HEK293 (cell line): ENCODE results near the gene PKP3.

Experiments
- CTCF ChIA-PET: fragments of 350-600 bp; formaldehyde crosslinking; extraction: SDS; loops from one replicate; lab custom pipeline; 2021; ENCODE audit warnings: antibody characterized with exemption; lab: Yijun Ruan, JAX
- POLR2A ChIA-PET: fragments of 300-600 bp; formaldehyde crosslinking; extraction: SDS; loops from one replicate; lab custom pipeline; 2020; ENCODE audit warnings: antibody characterized with exemption, inconsistent platforms; lab: Yijun Ruan, JAX
- H3K27ac ChIP-seq: fragments of 200-500 bp; sonication (Bioruptor generic); 2 replicates; pipeline ENCODE4 v1.5.1; 2014; ENCODE audit warnings: low read depth, low read length, control low read depth, inconsistent platforms; ENCODE audit errors: extremely low read depth
- H3K36me3 ChIP-seq, 2 experiments: fragments of 200-500 bp in 1 of 2; sonication (Bioruptor generic) in 1 of 2; 1 replicate in 1 of 2; 2 replicates in 1 of 2; pipeline ENCODE4 v1.5.1; 2014 to 2017; ENCODE audit warnings: inconsistent platforms in 2 of 2, low read length in 2 of 2; ENCODE audit not compliant: control insufficient read depth in 2 of 2, insufficient read depth in 1 of 2
- H3K4me1 ChIP-seq: fragments of 200-500 bp; sonication (Bioruptor generic); 2 replicates; pipeline ENCODE4 v1.5.1; 2014; ENCODE audit warnings: mild to moderate bottlenecking, low read length, inconsistent platforms; ENCODE audit not compliant: control insufficient read depth, insufficient read depth
- H3K4me3 ChIP-seq: 2 replicates; pipeline ENCODE4 v1.5.1; 2011; ENCODE audit warnings: low read depth, mild to moderate bottlenecking, control low read depth, low read length, moderate library complexity
- H3K9me3 ChIP-seq: fragments of 200-500 bp; sonication (Bioruptor generic); 2 replicates; pipeline ENCODE4 v1.5.1; 2014; ENCODE audit warnings: low read depth, low read length, inconsistent platforms; ENCODE audit not compliant: control insufficient read depth, insufficient read depth
- HIC1 ChIP-seq: fragments of 450-650 bp; formaldehyde crosslinking; IDR thresholded peaks from 2 replicates; pipeline ENCODE4 v1.5.1; 2016; ENCODE audit warnings: missing biosample characterization, missing genetic modification characterization
- HOXA7 ChIP-seq: sonication (generic); formaldehyde crosslinking; IDR thresholded peaks from 2 replicates; pipeline ENCODE4 v1.8.1; 2022; ENCODE audit warnings: missing genetic modification reagents, borderline replicate concordance
- ZBTB8A ChIP-seq: fragments of 450-650 bp; formaldehyde crosslinking; IDR thresholded peaks from 2 replicates; pipeline ENCODE4 v1.5.1; 2016; ENCODE audit warnings: missing biosample characterization, missing genetic modification characterization
- ZNF148 ChIP-seq: fragments of 450-650 bp; formaldehyde crosslinking; IDR thresholded peaks from 2 replicates; pipeline ENCODE4 v1.5.0; 2017; ENCODE audit warnings: missing biosample characterization, missing genetic modification characterization, borderline replicate concordance
- ZNF175 ChIP-seq: fragments of 450-650 bp; formaldehyde crosslinking; IDR thresholded peaks from 2 replicates; pipeline ENCODE4 v1.5.1; 2016; ENCODE audit warnings: missing biosample characterization, missing genetic modification characterization
- ZNF211 ChIP-seq: fragments of 450-650 bp; formaldehyde crosslinking; IDR thresholded peaks from 2 replicates; pipeline ENCODE4 v1.5.1; 2016; ENCODE audit warnings: low read depth, missing biosample characterization, missing genetic modification characterization
- ZNF26 ChIP-seq: fragments of 450-650 bp; formaldehyde crosslinking; IDR thresholded peaks from 2 replicates; pipeline ENCODE4 v1.5.1; 2016; ENCODE audit warnings: missing biosample characterization, missing genetic modification characterization
- ZNF274 ChIP-seq, 2 experiments: fragments of 200-500 bp in 1 of 2; fragments of 450-650 bp in 1 of 2; sonication (Bioruptor generic) in 1 of 2; formaldehyde crosslinking in 1 of 2; IDR thresholded peaks; 2 replicates each; pipeline versions ENCODE4 v1.5.1 to v1.6.1; 2014 to 2016; ENCODE audit warnings: borderline replicate concordance in 1 of 2, inconsistent platforms in 1 of 2, low read length in 1 of 2, missing biosample characterization in 1 of 2, missing genetic modification characterization in 1 of 2
- ZNF529 ChIP-seq: fragments of 450-650 bp; formaldehyde crosslinking; IDR thresholded peaks from 2 replicates; pipeline ENCODE4 v1.5.1; 2017; ENCODE audit warnings: missing genetic modification characterization, missing biosample characterization; ENCODE audit not compliant: insufficient replicate concordance
- ZNF596 ChIP-seq: fragments of 450-650 bp; IDR thresholded peaks from 2 replicates; pipeline ENCODE4 v1.5.0; 2018; ENCODE audit warnings: missing biosample characterization, mild to moderate bottlenecking, missing genetic modification characterization, moderate library complexity
- ZNF677 ChIP-seq: fragments of 450-650 bp; IDR thresholded peaks from 2 replicates; pipeline ENCODE4 v1.5.0; 2018; ENCODE audit warnings: missing biosample characterization, mild to moderate bottlenecking, missing genetic modification characterization, moderate library complexity
- ZSCAN4 ChIP-seq: fragments of 450-650 bp; formaldehyde crosslinking; IDR thresholded peaks from 2 replicates; pipeline ENCODE4 v1.5.1; 2017; ENCODE audit warnings: missing biosample characterization, missing genetic modification characterization

PKP3 gene

GRCh38 chr11:413120-414081 lies 19.4 kb downstream of the PKP3 start (continued):
- no peak for TF ChIP-seq ZNF677
- TF ChIP-seq HOXA7, result no peak
- TF ChIP-seq ZNF175 (tag by site-specific recombination), result no peak
- TF ChIP-seq ZNF596, result no peak
- TF ChIP-seq ZNF529 (tag by site-specific recombination), result no peak
- TF ChIP-seq HIC1 (tag by site-specific recombination), result peak; percentile 48; the same call in 1 of the 2 replicates

GRCh38 chr11:414318-414857 lies 20.4 kb downstream of the PKP3 start:
- no peaks in the 10 kb centered on the region for H3K4me1 ChIP-seq
- no peak overlapping the region for H3K4me3 ChIP-seq
- ChIA-PET POLR2A (no interaction called here), CTCF (no interaction called here)
- no peaks in the 10 kb centered on the region for H3K36me3 ChIP-seq
- no peaks in the 10 kb centered on the region for H3K9me3 ChIP-seq
- no peak overlapping the region for H3K27ac ChIP-seq
- no peak for TF ChIP-seq ZBTB8A (tag by site-specific recombination)
- no peak for TF ChIP-seq ZNF211 (tag by site-specific recombination)
- no peak for TF ChIP-seq ZNF274 (IDR thresholded peaks at IDR 0.05; ENCODE audit: low read length)
- no peak for TF ChIP-seq ZNF274 (tag by site-specific recombination; IDR thresholded peaks at IDR 0.05; ENCODE audit: borderline replicate concordance)
- no peak for TF ChIP-seq ZNF148 (tag by site-specific recombination)
- TF ChIP-seq ZNF26, result no peak

- no peak overlapping the region for H3K27ac ChIP-seq
- CTCF ChIA-PET, result interaction anchor here (0.8 kb wide), 1 partner anchor 28 kb away, joined by 4 read pairs; no protein-coding TSS in a partner anchor
- H3K4me1 ChIP-seq, result no peaks in the 10 kb centered on the region
- H3K4me3 ChIP-seq, result no peak overlapping the region
- no peaks in the 10 kb centered on the region for H3K9me3 ChIP-seq
- no peaks in the 10 kb centered on the region for H3K36me3 ChIP-seq
- TF ChIP-seq ZNF677, result no peak
- TF ChIP-seq ZSCAN4 (tag by site-specific recombination), result no peak
- POLR2A ChIA-PET, result no interaction called here
These were observed 21.6 kb downstream of the PKP3 start for GRCh38 chr11:415640-416041.
